CD4-positive, alpha-beta T cell (primary cell): ENCODE data around the gene PYM1. TPM values are rescaled to one million over a fixed set of nuclear protein-coding genes. Genes with fewer than 3 reads are reported as not detected.

Source experiments
- ATAC-seq: fragments of 200-7000 bp; cut with Tn5 transposase; one replicate; pipeline ENCODE4 v1.10.0; 2022; ENCODE audit warnings: mild to moderate bottlenecking; ENCODE audit not compliant: poor library complexity
- CTCF ChIA-PET: fragments of 350-600 bp; sonication (Branson Sonifier 250); formaldehyde crosslinking; loops from one replicate; lab custom pipeline; 2021; ENCODE audit warnings: antibody characterized with exemption, inconsistent platforms; lab: Charles Lee
- POLR2A ChIA-PET: fragments of 350-600 bp; sonication (Branson Sonifier 250); formaldehyde crosslinking; loops from one replicate; lab custom pipeline; 2021; ENCODE audit warnings: antibody characterized with exemption, inconsistent platforms; lab: Charles Lee
- DNase-seq, 14 experiments: peaks; one replicate each; pipeline ENCODE4 v3.0.0-alpha.2; 2013 to 2020; ENCODE audit warnings: mixed read lengths in 2 of 14
- H3K27ac ChIP-seq, 2 donors: one replicate each; pipeline versions ENCODE4 v1.5.1 to v1.7.0; 2013; ENCODE audit warnings: low read length in 2 of 2, low read depth in 1 of 2, mild to moderate bottlenecking in 1 of 2
- H3K27me3 ChIP-seq, 2 experiments: 1 replicate in 1 of 2; 2 replicates in 1 of 2; pipeline versions ENCODE4 v1.6.1 to v1.7.0; 2013; ENCODE audit warnings: low read length in 2 of 2, control low read depth in 1 of 2, mild to moderate bottlenecking in 1 of 2, moderate library complexity in 1 of 2; ENCODE audit not compliant: insufficient read depth in 2 of 2, control insufficient read depth in 1 of 2
- H3K36me3 ChIP-seq: one replicate; pipeline ENCODE4 v1.6.1; 2013; ENCODE audit warnings: low read length, control low read depth; ENCODE audit not compliant: insufficient read depth
- H3K4me1 ChIP-seq: one replicate; pipeline ENCODE4 v1.6.1; 2013; ENCODE audit warnings: low read length, control low read depth; ENCODE audit not compliant: insufficient read depth
- H3K4me3 ChIP-seq: one replicate; pipeline ENCODE4 v1.5.1; 2013; ENCODE audit warnings: mild to moderate bottlenecking, low read length, moderate library complexity
- H3K9me3 ChIP-seq, 2 experiments: 1 replicate in 1 of 2; 2 replicates in 1 of 2; pipeline versions ENCODE4 v1.6.1 to v1.7.0; 2013; ENCODE audit warnings: low read length in 2 of 2, mild to moderate bottlenecking in 2 of 2, control low read depth in 1 of 2, moderate library complexity in 1 of 2; ENCODE audit not compliant: control insufficient read depth in 1 of 2, insufficient read depth in 1 of 2
- H3K27ac Mint-ChIP-seq: one replicate; pipeline ENCODE4 v1.8.0; 2020; ENCODE audit warnings: mixed read lengths
- H3K27me3 Mint-ChIP-seq: one replicate; pipeline ENCODE4 v1.8.0; 2021; ENCODE audit warnings: mixed read lengths
- H3K36me3 Mint-ChIP-seq: one replicate; pipeline ENCODE4 v1.8.0; 2021; ENCODE audit warnings: low read depth, mixed read lengths
- H3K4me1 Mint-ChIP-seq: one replicate; pipeline ENCODE4 v1.8.0; 2021; ENCODE audit warnings: low read depth, mixed read lengths
- H3K4me3 Mint-ChIP-seq: one replicate; pipeline ENCODE4 v1.8.0; 2020; ENCODE audit warnings: mild to moderate bottlenecking, mixed read lengths
- H3K9me3 Mint-ChIP-seq: one replicate; pipeline ENCODE4 v1.8.0; 2020; ENCODE audit warnings: mixed read lengths
- CTCF ChIP-seq: fragments of 200-600 bp; IDR thresholded peaks from one replicate; pipeline ENCODE4 v1.8.0; 2022; ENCODE audit warnings: antibody characterized with exemption, mild to moderate bottlenecking
- intact Hi-C, 2 experiments: fragments of 100-400 bp; cut with DNase I in 1 of 2; cut with micrococcal nuclease in 1 of 2; formaldehyde crosslinking; loops; one replicate each; pipeline versions ENCODE4 v1.15.1 to v1.9.0; 2023 to 2025; cut with DNase I, micrococcal nuclease
- polyA plus RNA-seq, 2 donors: library from polyadenylated mRNA; unstranded; fragments of 120-200 nt; gene quantifications; one replicate each; pipeline ENCODE4 v1.2.1, GENCODE V29; 2013
- total RNA-seq, 174 experiments: library from RNA in 2 of 174; stranded (reverse) in 2 of 174; gene quantifications; one replicate each; pipeline ENCODE4 v1.2.3 and lab custom pipeline; 2021 to 2026

PYM1 gene
- total RNA-seq (10 to 100 TPM; 13.7 to 16.7 TPM), total RNA-seq (lab: John Stamatoyannopoulos, UW) (8.6 to 39.6 (median 22.7) reads per million in 172 experiments)
- 48.2 TPM for polyA plus RNA-seq (2013, experiment 1 of 2)
- 43.0 TPM for polyA plus RNA-seq (2013, experiment 2 of 2)

GRCh38 chr12:55927588-55928502 lies at the start of gene PYM1:
Gene PYM1, minus strand, starts transcription at chr12:55927894. Its CDS starts 133 bp downstream, at chr12:55927761.
- TF ChIP-seq CTCF = no peak
- Mint-ChIP-seq H3K4me3 (peak within 1 kb of the TSS; percentile 99), H3K27me3 (no peaks in the 10 kb centered on the region), H3K4me1 (peaks cover 51% of the 10 kb centered on the region), H3K9me3 (no peaks in the 10 kb centered on the region), H3K36me3 (peaks cover 66% of the 10 kb centered on the region), H3K27ac (peak within 1 kb of the TSS; percentile 97)
- DNase-seq = peak; percentile 40 to 84 (median 66)
- ChIA-PET POLR2A (interaction anchor here (0.6 to 18.6 kb wide), 20 partner anchors 9 to 1648 kb away, joined by 3 to 251 read pairs (median 5); partner anchors contain the start of genes CBX5, DNAJC14, ESYT1 and ORMDL2), CTCF (interaction anchor here (0.7 to 8.9 kb wide), 5 partner anchors 8 to 98 kb away, joined by 3 to 86 read pairs (median 12); partner anchors contain the start of genes DNAJC14 and RAB5B)
- H3K4me3 ChIP-seq = peak within 1 kb of the TSS; percentile 98
- H3K9me3 ChIP-seq = no peaks in the 10 kb centered on the region
- H3K4me1 ChIP-seq = peaks cover 44% of the 10 kb centered on the region
- no peaks in the 10 kb centered on the region for H3K27me3 ChIP-seq
- H3K36me3 ChIP-seq = peaks cover 13% of the 10 kb centered on the region
- peak within 1 kb of the TSS; percentile 72 to 93 for H3K27ac ChIP-seq
- intact Hi-C loops = loop anchor here (1.0 to 5.0 kb wide), 4 partner anchors 97 to 189 kb away; partner anchors contain the start of genes RPL41 (in 2 of the 2), ZC3H10 (in 2 of the 2) and SARNP (in 1 of the 2)
- ATAC-seq = no peak

- H3K27me3 ChIP-seq = no peaks in the 10 kb centered on the region
- peaks cover 23% of the 10 kb centered on the region for H3K4me1 Mint-ChIP-seq
- no peaks in the 10 kb centered on the region for H3K27me3 Mint-ChIP-seq
- no peak overlapping the region for H3K27ac Mint-ChIP-seq
- no peak for TF ChIP-seq CTCF
- peaks cover 26% of the 10 kb centered on the region for H3K4me1 ChIP-seq
- ATAC-seq (no peak), DNase-seq (peak in 8 of 14 experiments; percentile 19 to 67 (median 38))
- peaks cover 19% of the 10 kb centered on the region for H3K36me3 Mint-ChIP-seq
- H3K9me3 ChIP-seq = no peaks in the 10 kb centered on the region
- ChIA-PET POLR2A (interaction anchor here (0.6 to 2.9 kb wide), 63 partner anchors 8 to 1694 kb away, joined by 3 to 80 read pairs (median 5); partner anchors contain the start of genes BLOC1S1, CBX5, CNPY2 and COQ10A), CTCF (interaction anchor here (0.8 to 2.9 kb wide), 10 partner anchors 22 to 662 kb away, joined by 3 to 18 read pairs (median 4); partner anchors contain the start of genes ORMDL2, PYM1, SARNP and SMARCC2)
- peaks cover 18% of the 10 kb centered on the region for H3K36me3 ChIP-seq
- peak overlapping the region; percentile 74 for H3K4me3 ChIP-seq
- intact Hi-C loops = loop anchor here in 1 of 2 experiments (2.0 kb wide), 1 partner anchor 44 kb away; the partner anchor contains the start of gene DGKA
- H3K9me3 Mint-ChIP-seq = no peaks in the 10 kb centered on the region
- H3K27ac ChIP-seq = peak overlapping the region; percentile 62 to 86
- H3K4me3 Mint-ChIP-seq = no peak overlapping the region
These were observed 46.6 kb upstream of the PYM1 start for GRCh38 chr12:55974308-55974730.
